GM12801 (cell line): Measurements from ENCODE around the gene MTARC2.

ENCODE experiments used
- TF ChIP-seq, protein P1 (sequence below): IDR thresholded peaks from one replicate; pipeline ENCODE4 v1.5.1; 2011; ENCODE audit warnings: control low read depth; ENCODE audit not compliant: insufficient read length; ENCODE audit errors: extremely low read depth

The MTARC2 gene

GRCh38 chr1:220717800-220718640 lies 30.1 kb upstream of the MTARC2 start:
- TF ChIP-seq, protein P1, sequence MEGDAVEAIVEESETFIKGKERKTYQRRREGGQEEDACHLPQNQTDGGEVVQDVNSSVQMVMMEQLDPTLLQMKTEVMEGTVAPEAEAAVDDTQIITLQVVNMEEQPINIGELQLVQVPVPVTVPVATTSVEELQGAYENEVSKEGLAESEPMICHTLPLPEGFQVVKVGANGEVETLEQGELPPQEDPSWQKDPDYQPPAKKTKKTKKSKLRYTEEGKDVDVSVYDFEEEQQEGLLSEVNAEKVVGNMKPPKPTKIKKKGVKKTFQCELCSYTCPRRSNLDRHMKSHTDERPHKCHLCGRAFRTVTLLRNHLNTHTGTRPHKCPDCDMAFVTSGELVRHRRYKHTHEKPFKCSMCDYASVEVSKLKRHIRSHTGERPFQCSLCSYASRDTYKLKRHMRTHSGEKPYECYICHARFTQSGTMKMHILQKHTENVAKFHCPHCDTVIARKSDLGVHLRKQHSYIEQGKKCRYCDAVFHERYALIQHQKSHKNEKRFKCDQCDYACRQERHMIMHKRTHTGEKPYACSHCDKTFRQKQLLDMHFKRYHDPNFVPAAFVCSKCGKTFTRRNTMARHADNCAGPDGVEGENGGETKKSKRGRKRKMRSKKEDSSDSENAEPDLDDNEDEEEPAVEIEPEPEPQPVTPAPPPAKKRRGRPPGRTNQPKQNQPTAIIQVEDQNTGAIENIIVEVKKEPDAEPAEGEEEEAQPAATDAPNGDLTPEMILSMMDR, result no peak

DNA sequence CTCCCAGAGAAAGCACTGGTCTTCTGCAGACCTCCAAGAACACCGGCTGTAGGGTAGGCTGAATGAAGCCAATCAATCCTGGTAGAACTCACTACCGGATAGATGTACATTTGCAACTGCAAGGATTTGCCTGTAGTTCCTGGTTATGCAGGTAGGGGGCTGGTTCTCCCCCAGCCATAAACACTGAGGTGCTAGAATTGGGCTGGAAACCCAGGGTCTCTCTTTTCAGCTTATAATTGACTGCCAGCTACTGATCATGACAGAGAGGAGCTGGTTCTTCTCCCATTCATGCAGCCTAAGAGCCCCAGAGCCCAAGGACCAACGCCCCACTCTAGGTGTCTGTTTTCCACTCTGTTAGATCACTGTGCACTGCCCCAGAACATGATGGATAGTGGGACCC lies 21.5 kb upstream of the MTARC2 start:
- TF ChIP-seq, protein P1, result no peak

DNA sequence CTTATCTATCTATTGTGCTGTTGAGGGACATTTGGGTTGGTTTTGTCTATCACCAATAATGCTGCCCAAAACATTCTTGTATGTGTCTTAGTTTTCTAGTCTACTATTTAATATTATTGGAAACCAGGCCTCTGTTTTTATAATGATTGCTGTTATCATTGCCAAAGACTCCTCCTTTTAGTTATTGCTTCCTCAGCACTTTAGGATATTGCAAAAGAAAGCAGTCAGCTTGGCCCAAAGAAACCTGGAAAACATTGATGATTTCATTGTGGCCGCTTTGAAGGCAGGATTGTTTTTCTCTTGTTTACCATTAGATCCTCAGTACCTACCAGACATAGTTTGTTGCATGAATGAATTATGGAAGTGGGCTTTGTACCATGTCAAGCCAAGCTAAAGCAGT lies 20.6 kb upstream of the MTARC2 start:
- TF ChIP-seq, protein P1, result no peak

GRCh38 chr1:220730486-220730885 lies 17.6 kb upstream of the MTARC2 start:
- TF ChIP-seq, protein P1, result no peak

GRCh38 chr1:220732137-220732536 lies 16.0 kb upstream of the MTARC2 start:
- TF ChIP-seq, protein P1, result no peak

DNA sequence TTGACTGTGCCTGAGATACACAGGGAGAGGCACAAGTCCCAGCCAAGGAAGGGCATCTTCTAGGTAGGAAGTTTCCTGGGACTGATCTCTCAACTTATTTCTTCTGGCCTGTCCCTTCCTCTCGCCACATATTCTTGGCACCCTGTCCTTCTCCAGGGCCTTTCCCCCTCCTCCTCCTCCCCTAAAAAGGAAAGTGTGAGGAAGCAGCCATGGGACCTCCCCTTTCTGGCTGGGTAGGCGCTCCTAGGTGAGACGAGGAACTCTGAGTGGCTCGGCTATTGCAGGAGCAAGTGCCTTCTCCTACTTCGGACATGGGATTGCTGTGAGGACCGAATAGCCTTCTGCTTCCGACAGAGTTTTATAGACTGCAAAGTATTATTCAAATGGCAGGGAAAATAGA lies 15.5 kb upstream of the MTARC2 start:
- TF ChIP-seq, protein P1, result no peak

DNA sequence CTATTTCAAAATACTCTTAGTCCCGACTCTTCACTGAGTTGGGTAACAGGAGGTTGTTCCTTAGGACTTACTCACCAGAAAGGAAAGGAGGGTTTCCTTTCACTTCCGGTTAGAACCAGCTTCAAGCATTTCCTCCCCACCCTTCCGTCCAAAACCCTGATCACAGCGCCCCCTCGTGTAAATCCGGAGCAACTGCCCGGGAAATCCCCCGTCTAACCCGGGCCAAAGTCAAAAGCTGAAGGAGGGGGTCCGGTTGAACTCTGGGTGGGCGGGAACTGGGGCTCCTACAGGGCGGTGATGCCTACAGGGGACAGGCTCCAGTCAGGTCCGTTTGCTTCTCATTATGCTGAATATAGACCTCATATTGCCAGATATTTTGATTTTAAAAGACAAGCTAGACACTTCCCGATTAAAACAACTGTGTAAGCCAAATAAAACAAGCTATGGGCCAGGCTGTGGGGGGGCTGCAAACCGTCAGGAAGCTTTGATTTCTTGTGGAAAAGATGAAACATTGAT lies 15.0 kb upstream of the MTARC2 start:
- TF ChIP-seq, protein P1, result no peak
